Endothelial cell of umbilical vein (primary cell): Measurements from ENCODE around the gene RYR3. TPM values are rescaled to one million over a fixed set of nuclear protein-coding genes. Genes with fewer than 3 reads are reported as not detected.

Experiments used
- BruUV-seq: library from RNA; stranded (reverse); fragments of 400-500 nt; replicated peaks from 2 replicates; lab custom pipeline; 2021; lab: Mats Ljungman, UMichigan
- CTCF ChIA-PET: fragments of 300-600, 350-600 bp; sonication (Branson Sonifier 250); formaldehyde crosslinking; loops from one replicate; lab custom pipeline; 2021; ENCODE audit warnings: antibody characterized with exemption, inconsistent platforms; lab: Charles Lee
- POLR2A ChIA-PET: fragments of 300-600, 350-600 bp; sonication (Branson Sonifier 250); formaldehyde crosslinking; loops from one replicate; lab custom pipeline; 2021; ENCODE audit warnings: antibody characterized with exemption, inconsistent platforms; lab: Charles Lee
- DNase-seq: peaks from one replicate; pipeline ENCODE4 v3.0.0-alpha.2; 2011; ENCODE audit warnings: low read depth, low spot score
- FAIRE-seq: peaks from 2 replicates; lab custom pipeline; 2011; peaks lifted over from hg19 to GRCh38; lab: Jason Lieb, UNC
- H2AFZ ChIP-seq: 2 replicates; pipeline ENCODE4 v1.6.0; 2012; ENCODE audit warnings: low read depth, low read length, control low read depth, inconsistent platforms
- H3K27ac ChIP-seq: 2 replicates; pipeline ENCODE4 v1.5.1; 2011; ENCODE audit warnings: low read depth, mild to moderate bottlenecking, control low read depth, low read length, moderate library complexity; ENCODE audit not compliant: insufficient read depth
- H3K27me3 ChIP-seq, 2 experiments: 2 replicates each; pipeline versions ENCODE4 v1.6.0 to v1.6.1; 2011; ENCODE audit warnings: low read length in 2 of 2, mixed read lengths in 1 of 2; ENCODE audit not compliant: control insufficient read depth in 2 of 2, insufficient read depth in 2 of 2
- H3K36me3 ChIP-seq, 2 experiments: 2 replicates in 1 of 2; 3 replicates in 1 of 2; pipeline ENCODE4 v1.5.1; 2011; ENCODE audit warnings: low read length in 2 of 2, mild to moderate bottlenecking in 1 of 2, moderate library complexity in 1 of 2; ENCODE audit not compliant: control insufficient read depth in 2 of 2, insufficient read depth in 2 of 2; ENCODE audit errors: extremely low read depth in 1 of 2
- H3K4me1 ChIP-seq: 3 replicates; pipeline ENCODE4 v1.5.1; 2011; ENCODE audit warnings: mild to moderate bottlenecking, low read length; ENCODE audit not compliant: control insufficient read depth, insufficient read depth; ENCODE audit errors: extremely low read depth
- H3K4me2 ChIP-seq: 2 replicates; pipeline ENCODE4 v1.6.1; 2011; ENCODE audit warnings: low read length, control low read depth, mixed read lengths; ENCODE audit not compliant: insufficient read depth
- H3K4me3 ChIP-seq, 3 experiments: fragments of 200-600 bp in 1 of 3; sonication (generic), shearing (Covaris generic) in 1 of 3; replicated peaks in 1 of 3; 2 replicates each; pipeline ENCODE4 v1.5.1; 2011 to 2016; ENCODE audit warnings: control low read depth in 3 of 3, low read length in 3 of 3, mild to moderate bottlenecking in 2 of 3, inconsistent platforms in 1 of 3, low read depth in 1 of 3, moderate library complexity in 1 of 3; ENCODE audit not compliant: insufficient read depth in 1 of 3
- H3K79me2 ChIP-seq: 2 replicates; pipeline ENCODE4 v1.6.0; 2012; ENCODE audit warnings: low read length, inconsistent platforms; ENCODE audit not compliant: control insufficient read depth, insufficient read depth
- H3K9ac ChIP-seq: replicated peaks from 2 replicates; pipeline ENCODE3; 2011; ENCODE audit warnings: low read length, control low read depth; ENCODE audit not compliant: insufficient read depth; ENCODE audit errors: extremely low read depth
- H3K9me1 ChIP-seq: replicated peaks from 3 replicates; pipeline ENCODE4 v1.6.0; 2011; ENCODE audit warnings: mild to moderate bottlenecking, low read length; ENCODE audit not compliant: control insufficient read depth, insufficient read depth; ENCODE audit errors: extremely low read depth
- H3K9me3 ChIP-seq: replicated peaks from 2 replicates; pipeline ENCODE4 v1.5.1; 2012; ENCODE audit warnings: low read length, inconsistent platforms; ENCODE audit not compliant: control insufficient read depth, insufficient read depth
- H4K20me1 ChIP-seq: replicated peaks from 2 replicates; pipeline ENCODE3; 2011; ENCODE audit warnings: mild to moderate bottlenecking, low read length; ENCODE audit not compliant: control insufficient read depth, insufficient read depth; ENCODE audit errors: extremely low read depth
- EZH2 ChIP-seq: IDR thresholded peaks from 2 replicates; pipeline ENCODE4 v1.6.1; 2012; ENCODE audit warnings: borderline replicate concordance, low read depth, mild to moderate bottlenecking, moderate library complexity, low read length, inconsistent platforms; ENCODE audit not compliant: severe bottlenecking
- FOS ChIP-seq: IDR thresholded peaks from 2 replicates; pipeline ENCODE4 v1.6.1; 2011; ENCODE audit warnings: mild to moderate bottlenecking, low read length, moderate library complexity, borderline replicate concordance; ENCODE audit not compliant: insufficient read depth
- GATA2 ChIP-seq: IDR thresholded peaks from 2 replicates; pipeline ENCODE4 v1.7.0; 2011; ENCODE audit warnings: low read depth, mild to moderate bottlenecking, moderate library complexity, mixed read lengths, low read length; ENCODE audit not compliant: insufficient read length, insufficient read depth
- JUN ChIP-seq: IDR thresholded peaks from 2 replicates; pipeline ENCODE4 v1.6.1; 2011; ENCODE audit warnings: borderline replicate concordance, low read depth; ENCODE audit not compliant: insufficient read length, insufficient read depth
- MYC ChIP-seq: IDR thresholded peaks from one replicate; pipeline ENCODE4 v1.6.1; 2011; ENCODE audit warnings: mild to moderate bottlenecking, low read depth, low read length
- POLR2A ChIP-seq: IDR thresholded peaks from 2 replicates; pipeline ENCODE4 v1.6.1; 2012; ENCODE audit warnings: low read depth, mild to moderate bottlenecking, control low read depth, low read length
- POLR2AphosphoS5 ChIP-seq: IDR thresholded peaks from 2 replicates; pipeline ENCODE4 v1.6.1; 2012; ENCODE audit warnings: low read depth, mild to moderate bottlenecking, control low read depth, low read length, moderate library complexity; ENCODE audit not compliant: insufficient read depth
- dilution Hi-C: fragments of 300-500 bp; cut with MboI; formaldehyde crosslinking; loops from one replicate; pipeline ENCODE4 v1.15.0; 2019; ENCODE audit warnings: low sequenced_read_pairs; ENCODE audit not compliant: extremely low pct_ligation_motif_present
- intact Hi-C: fragments of 100-400 bp; cut with micrococcal nuclease; formaldehyde crosslinking; loops from one replicate; pipeline ENCODE4 v1.10.0; 2022
- polyA plus RNA-seq, 4 experiments: library from polyadenylated mRNA; depleted of rRNA in 3 of 4; stranded (reverse) in 3 of 4; unstranded in 1 of 4; fragments of >200 nt; gene quantifications; 2 replicates each; pipeline versions ENCODE4 v1.2.1 to v1.2.3, GENCODE V29; 2011 to 2012; ENCODE audit warnings: missing spikeins in 1 of 4
- total RNA-seq: library from RNA; stranded (reverse); gene quantifications from 2 replicates; pipeline ENCODE4 v1.2.3, GENCODE V29; 2021
- TF ChIP-seq, protein P1 (sequence below), 2 donors: IDR thresholded peaks; 1 replicate in 1 of 2; 2 replicates in 1 of 2; pipeline ENCODE4 v1.5.1; 2011; ENCODE audit warnings: low read length in 2 of 2, mild to moderate bottlenecking in 2 of 2, moderate library complexity in 2 of 2, control low read depth in 1 of 2, inconsistent platforms in 1 of 2, low read depth in 1 of 2; ENCODE audit not compliant: insufficient read depth in 1 of 2; ENCODE audit errors: extremely low read depth in 1 of 2
- TF ChIP-seq, protein P2 (sequence below): IDR thresholded peaks from 2 replicates; pipeline ENCODE4 v1.6.1; 2011; ENCODE audit not compliant: insufficient read depth, insufficient read length

Gene RYR3
- total and polyA plus RNA-seq, 2 donors (not counting 3 experiments of a cell fraction or from before 2014, with no cell fraction given), result not detected

DNA sequence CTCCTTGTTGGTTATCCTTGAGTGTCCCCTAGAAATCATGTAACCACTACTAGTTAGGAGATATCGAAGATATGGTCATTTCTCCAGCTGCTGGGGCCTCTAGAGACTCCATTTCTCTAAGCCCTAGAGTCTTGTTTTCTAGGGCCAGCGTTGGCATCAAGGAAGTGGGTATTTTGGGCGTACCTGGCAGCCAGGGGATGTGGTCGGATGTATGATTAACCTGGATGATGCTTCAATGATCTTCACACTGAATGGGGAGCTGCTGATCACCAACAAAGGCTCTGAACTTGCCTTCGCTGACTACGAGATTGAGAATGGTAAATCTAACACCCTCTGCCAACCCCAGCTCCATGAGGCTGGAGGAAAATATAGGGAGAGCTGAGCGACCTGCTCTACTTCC is 325.5 kb downstream of the RYR3 start:
- dilution Hi-C loops (no loop called here), intact Hi-C loops (no loop called here)
- DNase-seq, result no peak
- H3K9me3 ChIP-seq, result no peaks in the 10 kb centered on the region
- no peaks in the 10 kb centered on the region for H3K9me1 ChIP-seq
- no peak for FAIRE-seq
- no peak overlapping the region for H3K27ac ChIP-seq
- POLR2A ChIA-PET, result no interaction called here
- no peaks in the 10 kb centered on the region for H4K20me1 ChIP-seq
- no peak overlapping the region for H3K4me3 ChIP-seq
- no peaks in the 10 kb centered on the region for H3K4me1 ChIP-seq
- CTCF ChIA-PET, result no interaction called here
- peaks cover 4 to 10% of the 10 kb centered on the region in 2 experiments for H3K27me3 ChIP-seq
- BruUV-seq, result no TSS peak
- TF ChIP-seq POLR2A (no peak), MYC (no peak), FOS (no peak), GATA2 (no peak), POLR2AphosphoS5 (no peak), EZH2 (no peak), JUN (no peak)
- TF ChIP-seq, protein P1, sequence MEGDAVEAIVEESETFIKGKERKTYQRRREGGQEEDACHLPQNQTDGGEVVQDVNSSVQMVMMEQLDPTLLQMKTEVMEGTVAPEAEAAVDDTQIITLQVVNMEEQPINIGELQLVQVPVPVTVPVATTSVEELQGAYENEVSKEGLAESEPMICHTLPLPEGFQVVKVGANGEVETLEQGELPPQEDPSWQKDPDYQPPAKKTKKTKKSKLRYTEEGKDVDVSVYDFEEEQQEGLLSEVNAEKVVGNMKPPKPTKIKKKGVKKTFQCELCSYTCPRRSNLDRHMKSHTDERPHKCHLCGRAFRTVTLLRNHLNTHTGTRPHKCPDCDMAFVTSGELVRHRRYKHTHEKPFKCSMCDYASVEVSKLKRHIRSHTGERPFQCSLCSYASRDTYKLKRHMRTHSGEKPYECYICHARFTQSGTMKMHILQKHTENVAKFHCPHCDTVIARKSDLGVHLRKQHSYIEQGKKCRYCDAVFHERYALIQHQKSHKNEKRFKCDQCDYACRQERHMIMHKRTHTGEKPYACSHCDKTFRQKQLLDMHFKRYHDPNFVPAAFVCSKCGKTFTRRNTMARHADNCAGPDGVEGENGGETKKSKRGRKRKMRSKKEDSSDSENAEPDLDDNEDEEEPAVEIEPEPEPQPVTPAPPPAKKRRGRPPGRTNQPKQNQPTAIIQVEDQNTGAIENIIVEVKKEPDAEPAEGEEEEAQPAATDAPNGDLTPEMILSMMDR (IDR thresholded peaks at IDR 0.05; ENCODE audit: extremely low read depth in 1 of 2, insufficient read depth in 1 of 2, low read depth in 1 of 2, low read length in 2 of 2), result no peak
- TF ChIP-seq, protein P2, sequence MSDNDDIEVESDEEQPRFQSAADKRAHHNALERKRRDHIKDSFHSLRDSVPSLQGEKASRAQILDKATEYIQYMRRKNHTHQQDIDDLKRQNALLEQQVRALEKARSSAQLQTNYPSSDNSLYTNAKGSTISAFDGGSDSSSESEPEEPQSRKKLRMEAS, result no peak
- no peaks in the 10 kb centered on the region for H3K36me3 ChIP-seq
- H3K79me2 ChIP-seq, result no peaks in the 10 kb centered on the region
- H3K4me2 ChIP-seq, result no peak overlapping the region
- no peak overlapping the region for H3K9ac ChIP-seq
- H2AFZ ChIP-seq, result no peak overlapping the region
